ENCODE data around the gene ATP2C2. TPM values are rescaled to one million over a fixed set of nuclear protein-coding genes. Genes with fewer than 3 reads are reported as not detected.

Gene ATP2C2
- total RNA-seq, 1 experiment from 2014 or later: not detected

DNA sequence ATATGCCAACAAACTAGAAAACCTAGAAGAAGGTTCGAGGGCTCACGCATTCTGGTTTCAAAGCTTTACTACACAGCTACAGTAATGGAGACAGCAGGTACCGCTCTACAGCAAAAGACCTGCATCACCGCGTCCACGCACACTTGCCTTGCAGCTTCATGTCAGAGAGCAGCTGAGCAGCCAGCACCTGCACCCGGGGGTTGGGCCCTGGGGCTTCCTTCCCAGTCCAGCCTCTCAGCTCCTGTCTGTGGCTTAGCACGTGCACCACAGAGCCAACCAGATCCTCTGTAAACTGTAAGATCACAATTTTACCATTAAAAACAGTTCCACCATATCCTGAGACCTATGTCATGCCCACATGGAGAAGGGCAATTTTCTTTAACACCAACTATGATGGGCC, 120.8 kb downstream of the ATP2C2 start:
- no TSS peak for BruUV-seq (replicated peaks)
- no peak for TF ChIP-seq EZH2 (IDR thresholded peaks at IDR 0.05; ENCODE audit: borderline replicate concordance, low read depth, low read length, poor library complexity, severe bottlenecking)
- TF ChIP-seq, protein P1, sequence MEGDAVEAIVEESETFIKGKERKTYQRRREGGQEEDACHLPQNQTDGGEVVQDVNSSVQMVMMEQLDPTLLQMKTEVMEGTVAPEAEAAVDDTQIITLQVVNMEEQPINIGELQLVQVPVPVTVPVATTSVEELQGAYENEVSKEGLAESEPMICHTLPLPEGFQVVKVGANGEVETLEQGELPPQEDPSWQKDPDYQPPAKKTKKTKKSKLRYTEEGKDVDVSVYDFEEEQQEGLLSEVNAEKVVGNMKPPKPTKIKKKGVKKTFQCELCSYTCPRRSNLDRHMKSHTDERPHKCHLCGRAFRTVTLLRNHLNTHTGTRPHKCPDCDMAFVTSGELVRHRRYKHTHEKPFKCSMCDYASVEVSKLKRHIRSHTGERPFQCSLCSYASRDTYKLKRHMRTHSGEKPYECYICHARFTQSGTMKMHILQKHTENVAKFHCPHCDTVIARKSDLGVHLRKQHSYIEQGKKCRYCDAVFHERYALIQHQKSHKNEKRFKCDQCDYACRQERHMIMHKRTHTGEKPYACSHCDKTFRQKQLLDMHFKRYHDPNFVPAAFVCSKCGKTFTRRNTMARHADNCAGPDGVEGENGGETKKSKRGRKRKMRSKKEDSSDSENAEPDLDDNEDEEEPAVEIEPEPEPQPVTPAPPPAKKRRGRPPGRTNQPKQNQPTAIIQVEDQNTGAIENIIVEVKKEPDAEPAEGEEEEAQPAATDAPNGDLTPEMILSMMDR (conservative IDR thresholded peaks at IDR 0.05; ENCODE audit: low read depth, low read length): no peak
- H3K4me1 ChIP-seq (ENCODE audit: insufficient read depth, low read length, poor library complexity, severe bottlenecking): no peaks in the 10 kb centered on the region
- POLR2A ChIA-PET (ENCODE audit: low non-redundant PET): no interaction called here
- CTCF ChIA-PET: no interaction called here
- no peaks in the 10 kb centered on the region for H3K27me3 ChIP-seq (replicated peaks; ENCODE audit: insufficient read depth, low read depth, low read length, poor library complexity)
- no peak overlapping the region for H3K4me3 ChIP-seq (ENCODE audit: low read depth, low read length, poor library complexity, severe bottlenecking)
- H3K36me3 ChIP-seq (ENCODE audit: insufficient read depth, low read length, poor library complexity, severe bottlenecking): peaks cover 23% of the 10 kb centered on the region
- H3K9me3 ChIP-seq (ENCODE audit: low read depth, low read length, poor library complexity, severe bottlenecking): no peaks in the 10 kb centered on the region
- no peak overlapping the region for H3K27ac ChIP-seq (ENCODE audit: low read depth, low read length, poor library complexity, severe bottlenecking)
- no peak for DNase-seq (ENCODE audit: low spot score)
- intact Hi-C loops (cut with micrococcal nuclease; ENCODE audit: unreplicated experiment): no loop called here

GRCh38 chr16:84495506-84495905, 127.2 kb downstream of the ATP2C2 start:
- Histone ChIP-seq H3K9me3 (ENCODE audit: low read depth, low read length, poor library complexity, severe bottlenecking) (no peaks in the 10 kb centered on the region), H3K4me3 (ENCODE audit: low read depth, low read length, poor library complexity, severe bottlenecking) (no peak overlapping the region), H3K36me3 (ENCODE audit: insufficient read depth, low read length, poor library complexity, severe bottlenecking) (peaks cover 27% of the 10 kb centered on the region), H3K27me3 (replicated peaks; ENCODE audit: insufficient read depth, low read depth, low read length, poor library complexity) (no peaks in the 10 kb centered on the region), H3K4me1 (ENCODE audit: insufficient read depth, low read length, poor library complexity, severe bottlenecking) (no peaks in the 10 kb centered on the region), H3K27ac (ENCODE audit: low read depth, low read length, poor library complexity, severe bottlenecking) (no peak overlapping the region)
- ChIA-PET CTCF (no interaction called here), POLR2A (ENCODE audit: low non-redundant PET) (no interaction called here)
- intact Hi-C loops (cut with micrococcal nuclease; ENCODE audit: unreplicated experiment): no loop called here
- DNase-seq (ENCODE audit: low spot score): no peak
- BruUV-seq (replicated peaks): no TSS peak
- TF ChIP-seq EZH2 (IDR thresholded peaks at IDR 0.05; ENCODE audit: borderline replicate concordance, low read depth, low read length, poor library complexity, severe bottlenecking): no peak
- TF ChIP-seq, protein P1 (conservative IDR thresholded peaks at IDR 0.05; ENCODE audit: low read depth, low read length): no peak

DNA sequence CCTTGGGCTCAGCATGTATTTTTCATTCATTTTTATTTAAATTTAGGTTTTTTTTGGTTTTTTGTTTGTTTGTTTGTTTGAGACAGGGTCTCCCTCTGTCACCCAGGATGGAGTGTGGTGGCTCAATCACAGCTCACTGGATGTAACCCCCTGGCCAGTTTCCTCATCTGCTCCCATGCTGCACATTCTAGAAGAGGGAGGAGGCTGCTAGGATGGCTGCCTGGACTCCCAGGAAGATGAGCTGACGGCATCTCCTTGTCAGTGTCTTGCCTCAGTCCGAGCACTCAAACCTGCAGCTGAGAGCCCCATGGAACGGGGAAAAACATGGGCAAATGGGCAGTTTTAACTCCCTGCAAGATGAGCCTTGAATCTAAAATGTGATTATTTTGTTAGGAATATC, 128.7 kb downstream of the ATP2C2 start:
- Histone ChIP-seq H3K9me3 (ENCODE audit: low read depth, low read length, poor library complexity, severe bottlenecking) (no peaks in the 10 kb centered on the region), H3K4me1 (ENCODE audit: insufficient read depth, low read length, poor library complexity, severe bottlenecking) (no peaks in the 10 kb centered on the region), H3K27ac (ENCODE audit: low read depth, low read length, poor library complexity, severe bottlenecking) (no peak overlapping the region), H3K4me3 (ENCODE audit: low read depth, low read length, poor library complexity, severe bottlenecking) (no peak overlapping the region), H3K36me3 (ENCODE audit: insufficient read depth, low read length, poor library complexity, severe bottlenecking) (peaks cover 20% of the 10 kb centered on the region), H3K27me3 (replicated peaks; ENCODE audit: insufficient read depth, low read depth, low read length, poor library complexity) (no peaks in the 10 kb centered on the region)
- POLR2A ChIA-PET (ENCODE audit: low non-redundant PET): no interaction called here
- intact Hi-C loops (cut with micrococcal nuclease; ENCODE audit: unreplicated experiment): no loop called here
- no peak for DNase-seq (ENCODE audit: low spot score)
- CTCF ChIA-PET: interaction anchor here (0.6 kb wide), 1 partner anchor 229 kb away, joined by 3 read pairs; no protein-coding TSS in a partner anchor
- TF ChIP-seq, protein P1 (conservative IDR thresholded peaks at IDR 0.05; ENCODE audit: low read depth, low read length): no peak
- TF ChIP-seq EZH2 (IDR thresholded peaks at IDR 0.05; ENCODE audit: borderline replicate concordance, low read depth, low read length, poor library complexity, severe bottlenecking): no peak
- BruUV-seq (replicated peaks): no TSS peak
